ENCODE measurements around the gene DCUN1D2. TPM values are rescaled to one million over a fixed set of nuclear protein-coding genes. Genes with fewer than 3 reads are reported as not detected.
"Not testable (repeated sequence)": the region's sequence is repeated elsewhere in the genome, so short reads cannot be mapped to it uniquely, and the experiment has no call there.

The DCUN1D2 gene
- total RNA-seq, 1 donor from 2014 or later = 10.0 TPM

DNA sequence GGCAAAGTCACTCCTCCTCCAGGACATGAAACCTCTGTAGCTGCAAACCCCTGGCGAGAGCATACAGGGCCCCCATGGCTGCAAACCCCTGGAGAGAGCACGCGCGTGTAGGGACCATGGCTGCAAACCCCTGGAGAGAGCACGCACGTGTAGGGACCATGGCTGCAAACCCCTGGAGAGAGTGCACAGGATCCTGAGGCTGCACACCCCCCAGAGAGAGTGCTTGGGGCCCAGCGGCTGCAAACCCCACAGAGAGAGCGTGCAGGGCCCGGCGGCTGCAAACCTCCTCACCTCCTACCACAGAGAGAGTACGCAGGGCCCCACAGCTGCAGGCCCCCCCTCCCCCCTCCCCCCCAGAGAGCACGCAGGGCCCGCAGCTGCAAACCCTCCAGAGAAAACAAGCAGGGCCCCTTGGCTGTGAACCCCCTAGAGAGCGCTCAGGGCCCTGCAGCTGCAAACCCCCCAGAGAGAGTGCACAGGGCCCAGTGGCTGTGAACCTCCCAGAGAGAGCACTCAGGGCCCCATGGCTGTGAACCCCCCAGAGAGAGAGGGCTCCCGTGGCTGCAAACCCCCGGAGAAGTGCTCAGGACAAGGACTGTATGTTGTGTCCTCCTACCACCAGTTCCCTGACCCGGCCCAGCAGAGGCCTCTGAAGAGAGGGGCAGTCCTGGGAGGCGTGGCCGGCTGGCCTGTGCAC, 44.6 kb downstream of the DCUN1D2 start:
- DNase-seq = no peak

DNA sequence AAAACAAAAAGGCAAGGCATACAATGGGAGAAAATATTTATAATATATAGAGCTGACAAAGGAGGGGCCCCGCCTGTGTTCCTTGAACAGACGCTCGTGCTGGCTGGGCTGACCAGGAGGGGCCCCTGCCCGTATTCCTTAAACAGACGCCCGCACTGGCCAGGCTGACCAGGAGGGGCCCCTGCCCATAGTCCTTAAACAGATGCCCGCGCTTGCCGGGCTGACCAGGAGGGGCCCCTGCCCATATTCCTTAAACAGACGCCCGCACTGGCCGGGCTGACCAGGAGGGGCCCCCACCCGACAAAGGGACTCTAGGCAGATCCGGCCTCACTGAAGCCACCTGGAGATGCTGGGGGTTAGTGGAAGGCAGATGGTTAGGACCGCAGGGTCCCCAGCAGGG, 46.5 kb downstream of the DCUN1D2 start:
- no peak for DNase-seq

DNA sequence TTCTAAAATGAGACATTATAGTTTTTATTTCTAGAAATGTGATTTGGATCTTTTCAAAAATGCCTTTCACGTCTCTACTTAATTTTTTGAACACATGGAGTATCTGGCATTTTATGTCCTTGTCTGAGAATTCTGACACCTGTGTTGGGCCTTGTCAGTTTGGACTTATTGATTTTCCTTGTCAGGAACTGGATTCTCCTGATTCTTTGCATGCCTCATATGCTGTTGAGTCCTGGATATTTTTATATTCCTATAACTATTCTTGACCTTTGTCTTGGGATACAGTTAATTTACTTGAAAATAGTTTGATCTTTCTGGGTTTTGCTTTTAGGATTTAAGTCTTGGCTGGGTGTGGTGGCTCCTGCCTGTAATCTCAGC, 47.5 kb downstream of the DCUN1D2 start:
- DNase-seq = no peak

DNA sequence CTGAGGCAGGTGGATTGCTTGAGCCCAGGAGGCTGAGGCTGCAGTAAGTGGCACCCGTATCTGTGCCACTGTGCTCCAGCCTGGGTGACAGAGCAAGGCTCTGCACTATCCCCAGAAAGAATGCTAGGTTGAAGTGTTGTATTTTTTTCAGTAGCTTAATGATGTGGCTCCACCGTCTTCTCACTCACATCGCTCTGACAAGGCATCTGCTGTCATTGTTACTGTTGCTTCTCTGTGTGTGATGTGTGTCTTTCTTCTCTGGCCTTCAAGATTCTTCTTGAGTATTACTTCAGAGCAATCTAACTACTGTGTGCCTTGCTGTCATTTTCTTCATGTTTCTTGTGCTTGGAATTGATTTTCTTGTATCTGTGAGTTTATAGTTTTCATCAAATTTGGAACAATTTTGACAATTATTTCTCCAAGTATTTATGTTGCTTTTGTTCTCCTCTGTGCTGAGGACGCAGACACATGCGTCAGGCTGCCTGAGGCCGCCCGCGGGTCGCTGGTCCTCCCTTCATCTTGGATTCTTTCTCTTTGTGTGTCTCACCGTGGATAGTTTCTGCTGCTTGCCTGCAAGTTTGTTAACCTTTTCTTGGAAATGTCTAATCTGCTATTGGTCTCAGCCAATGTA, 48.0 kb downstream of the DCUN1D2 start:
- DNase-seq = no peak

DNA sequence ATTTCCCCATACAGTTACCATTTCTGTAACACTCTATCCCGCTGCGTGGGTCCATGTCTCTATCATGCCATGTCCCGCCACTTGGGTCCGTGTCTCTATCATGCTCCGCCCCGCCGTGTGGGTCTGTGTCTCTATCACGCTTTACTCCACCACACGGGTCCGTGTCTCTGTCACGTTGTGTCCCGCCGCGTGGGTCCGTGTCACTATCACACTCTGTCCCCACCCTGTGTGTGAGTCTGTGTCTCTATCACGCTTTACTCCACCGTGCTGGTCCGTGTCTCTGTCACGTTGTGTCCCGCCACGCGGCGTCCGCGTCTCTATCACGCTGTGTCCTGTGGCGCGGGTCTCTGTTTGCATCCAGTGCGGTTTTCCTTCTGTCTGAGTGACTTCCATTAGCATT, 48.9 kb downstream of the DCUN1D2 start:
- no peak for DNase-seq

DNA sequence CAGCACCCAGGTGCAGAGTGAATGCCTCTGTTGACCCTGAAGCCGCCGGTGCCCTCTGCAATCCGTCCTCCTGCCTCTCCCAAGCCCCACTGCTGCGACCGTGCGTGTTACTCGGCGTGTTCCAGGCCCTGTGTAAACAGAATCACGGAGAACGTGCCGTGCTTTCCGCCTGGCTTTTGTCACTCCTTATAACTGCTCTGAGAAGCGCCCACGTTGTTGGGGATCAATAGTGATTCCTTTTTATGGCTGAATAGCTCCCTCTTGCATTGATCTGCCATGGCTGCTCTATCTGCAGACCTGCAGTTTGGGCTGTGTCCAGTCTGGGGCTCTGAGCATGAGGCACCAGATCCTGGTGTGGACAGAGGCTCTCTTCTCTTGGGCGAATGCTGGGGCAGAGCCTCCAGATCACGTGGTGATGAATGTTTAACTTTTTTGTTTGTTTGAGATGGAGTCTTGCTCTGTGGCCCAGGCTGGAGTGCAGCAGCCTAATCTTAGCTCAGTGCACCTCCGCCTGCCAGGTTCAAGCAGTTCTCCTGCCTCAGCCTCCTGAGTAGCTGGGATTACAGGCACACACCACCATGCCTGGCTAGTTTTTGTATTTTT, 53.0 kb downstream of the DCUN1D2 start:
- no peak for DNase-seq

DNA sequence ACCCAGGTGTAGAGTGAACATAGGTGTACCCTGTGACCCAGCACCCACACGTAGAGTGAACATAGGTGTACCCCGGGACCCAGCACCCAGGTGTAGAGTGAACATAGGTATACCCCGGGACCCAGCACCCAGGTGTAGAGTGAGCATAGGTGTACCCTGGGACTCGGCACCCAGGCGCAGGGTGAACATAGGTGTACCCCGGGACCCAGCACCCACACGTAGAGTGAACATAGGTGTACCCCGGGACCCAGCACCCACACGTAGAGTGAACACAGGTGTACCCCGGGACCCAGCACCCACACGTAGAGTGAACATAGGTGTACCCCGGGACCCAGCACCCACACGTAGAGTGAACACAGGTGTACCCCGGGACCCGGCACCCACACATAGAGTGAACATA, 53.6 kb downstream of the DCUN1D2 start:
- not testable (repeated sequence) for DNase-seq

DNA sequence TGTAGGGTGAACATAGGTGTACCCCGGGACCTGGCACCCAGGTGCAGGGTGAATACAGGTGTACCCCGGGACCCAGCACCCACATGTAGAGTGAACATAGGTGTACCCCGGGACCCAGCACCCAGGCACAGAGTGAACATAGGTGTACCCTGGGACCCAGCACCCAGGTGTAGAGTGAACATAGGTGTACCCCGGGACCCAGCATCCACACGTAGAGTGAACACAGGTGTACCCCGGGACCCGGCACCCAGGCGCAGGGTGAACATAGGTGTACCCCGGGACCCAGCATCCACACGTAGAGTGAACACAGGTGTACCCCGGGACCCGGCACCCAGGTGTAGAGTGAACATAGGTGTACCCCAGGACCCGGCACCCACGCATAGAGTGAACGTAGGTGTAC, 54.6 kb downstream of the DCUN1D2 start:
- not testable (repeated sequence) for DNase-seq

DNA sequence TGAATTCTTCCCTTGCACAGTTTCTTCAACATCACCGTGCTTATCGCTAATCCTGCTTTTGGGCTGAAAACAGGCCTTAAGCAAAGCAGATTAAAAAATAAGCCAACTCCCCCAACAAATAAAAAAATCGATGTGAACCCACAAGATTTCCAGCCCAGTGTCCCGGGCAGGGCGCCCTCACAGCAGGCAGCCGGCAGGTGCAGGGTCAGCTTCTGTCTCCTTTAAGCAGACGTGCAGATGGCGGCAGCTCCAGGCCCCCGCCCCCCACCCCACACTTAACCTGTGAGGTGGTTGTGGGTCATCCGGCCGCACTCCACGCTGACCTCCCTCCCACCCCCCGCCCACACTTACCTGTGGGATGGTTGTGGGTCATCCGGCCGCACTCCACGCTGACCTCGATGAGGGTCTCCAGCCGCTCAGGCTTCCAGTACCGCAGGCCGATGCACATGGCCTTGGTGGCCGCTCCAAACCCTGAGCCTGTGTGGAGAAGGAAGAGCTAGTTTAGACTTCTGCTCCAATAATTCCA, 57.1 kb downstream of the DCUN1D2 start:
- DNase-seq = no peak

DNA sequence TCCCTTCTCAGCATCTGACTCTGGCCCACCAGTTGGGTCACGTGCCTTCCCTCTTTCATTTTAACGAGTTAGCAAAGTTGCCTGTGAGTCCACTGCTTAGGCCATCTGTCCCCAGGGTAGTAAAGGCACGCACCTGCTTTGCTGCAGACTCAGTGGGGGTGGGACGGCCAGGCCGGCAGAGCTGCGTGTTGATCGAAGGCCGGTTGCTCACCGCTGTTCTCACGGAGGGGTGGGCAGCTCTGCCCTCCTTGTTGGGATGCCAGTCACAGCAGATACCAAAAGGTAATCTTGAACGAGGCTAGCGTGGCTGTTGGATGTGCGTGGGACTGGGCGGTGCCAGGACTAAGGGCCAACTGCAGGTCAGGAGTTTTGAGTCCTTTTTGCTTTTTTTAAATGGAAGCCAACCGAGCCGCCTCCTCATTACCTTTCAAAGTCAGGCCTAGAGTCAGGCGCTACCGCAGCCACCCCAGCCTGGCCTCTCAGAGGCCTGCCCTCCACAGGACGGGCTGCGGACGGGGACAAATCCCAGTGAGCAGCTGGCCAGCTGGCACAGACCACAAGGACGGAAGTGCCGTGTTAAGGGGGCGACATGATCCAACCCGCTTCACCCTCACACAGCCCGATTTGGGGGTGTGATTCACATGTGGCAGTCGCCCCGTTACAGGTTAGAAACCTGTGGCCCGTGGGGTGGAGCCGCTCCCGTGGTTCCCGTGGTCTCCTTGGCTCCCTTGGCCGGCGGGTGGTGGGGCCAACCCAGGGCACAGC, 57.8 kb downstream of the DCUN1D2 start:
- no peak for DNase-seq

DNA sequence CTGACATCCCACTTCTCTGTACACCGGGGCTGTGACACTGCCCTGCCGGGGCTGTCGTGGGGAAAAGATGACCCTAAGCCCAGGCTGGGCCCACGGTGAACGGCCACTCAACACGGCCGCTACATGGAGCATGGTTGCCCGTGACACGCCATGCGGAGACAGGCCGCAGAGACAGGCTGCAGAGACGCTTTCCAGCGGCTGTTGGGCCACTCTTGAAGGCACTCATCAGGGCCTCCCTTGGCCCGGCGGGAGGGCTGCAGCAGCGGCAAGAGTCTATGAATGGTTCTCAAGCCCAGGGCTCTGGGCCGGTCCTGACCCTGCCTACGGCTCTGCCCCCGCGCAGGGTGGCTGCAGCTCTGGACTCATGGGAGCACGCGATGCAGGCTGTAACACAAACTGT, 59.3 kb downstream of the DCUN1D2 start:
- no peak for DNase-seq

DNA sequence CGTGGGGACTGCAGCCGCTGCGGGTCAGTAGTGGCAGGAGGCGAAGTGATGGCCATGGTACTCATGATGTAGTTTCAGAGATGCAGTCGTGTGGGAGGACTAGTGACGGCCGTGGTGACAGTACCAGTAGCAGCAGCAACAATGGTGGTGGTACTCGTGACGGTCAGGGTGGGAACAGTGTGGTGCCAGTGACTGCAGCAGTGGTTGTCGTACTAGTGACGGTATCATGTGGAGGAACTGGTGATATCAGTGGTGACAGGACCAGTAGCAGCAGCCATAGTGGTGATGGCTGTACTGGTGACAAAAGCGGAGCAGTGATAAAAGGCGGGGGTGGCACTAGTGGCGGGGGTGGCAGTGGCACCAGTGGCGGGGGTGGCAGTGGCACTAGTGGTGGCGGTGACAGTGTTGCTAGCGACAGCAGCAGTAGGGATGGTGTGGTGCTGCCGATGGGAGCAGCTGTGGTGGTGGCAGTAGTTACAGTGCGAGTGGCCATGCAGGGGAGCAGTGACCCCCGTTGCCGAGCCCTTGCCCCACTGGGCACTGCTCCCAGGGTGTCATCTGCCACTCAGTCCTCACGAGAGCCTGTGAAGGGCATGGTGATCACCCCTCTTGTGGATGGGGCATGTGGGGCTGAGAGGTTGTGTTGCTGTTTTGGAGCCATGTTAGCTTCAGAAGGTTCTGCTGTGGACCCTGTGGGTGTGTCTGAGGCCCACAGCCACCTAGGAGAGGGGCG, 60.0 kb downstream of the DCUN1D2 start:
- DNase-seq = no peak

DNA sequence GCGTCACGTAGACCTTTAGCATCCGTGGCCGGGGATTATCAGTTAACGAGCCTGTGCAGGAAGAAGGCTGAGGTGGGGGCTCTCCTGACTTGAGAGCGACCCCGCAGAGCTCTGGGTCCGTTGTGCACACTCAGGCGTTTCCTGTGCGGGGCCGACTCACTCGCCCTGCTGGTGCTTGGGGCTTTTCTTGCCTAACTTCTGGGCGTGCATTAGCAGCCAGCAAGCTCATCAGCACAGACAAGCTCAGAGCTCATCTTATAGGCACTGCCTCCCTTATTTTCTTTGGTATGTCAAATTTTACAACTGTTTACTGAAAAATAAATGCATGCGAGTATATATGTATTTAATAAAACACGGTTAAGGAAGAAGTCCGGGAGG, 60.9 kb downstream of the DCUN1D2 start:
- no peak for DNase-seq

DNA sequence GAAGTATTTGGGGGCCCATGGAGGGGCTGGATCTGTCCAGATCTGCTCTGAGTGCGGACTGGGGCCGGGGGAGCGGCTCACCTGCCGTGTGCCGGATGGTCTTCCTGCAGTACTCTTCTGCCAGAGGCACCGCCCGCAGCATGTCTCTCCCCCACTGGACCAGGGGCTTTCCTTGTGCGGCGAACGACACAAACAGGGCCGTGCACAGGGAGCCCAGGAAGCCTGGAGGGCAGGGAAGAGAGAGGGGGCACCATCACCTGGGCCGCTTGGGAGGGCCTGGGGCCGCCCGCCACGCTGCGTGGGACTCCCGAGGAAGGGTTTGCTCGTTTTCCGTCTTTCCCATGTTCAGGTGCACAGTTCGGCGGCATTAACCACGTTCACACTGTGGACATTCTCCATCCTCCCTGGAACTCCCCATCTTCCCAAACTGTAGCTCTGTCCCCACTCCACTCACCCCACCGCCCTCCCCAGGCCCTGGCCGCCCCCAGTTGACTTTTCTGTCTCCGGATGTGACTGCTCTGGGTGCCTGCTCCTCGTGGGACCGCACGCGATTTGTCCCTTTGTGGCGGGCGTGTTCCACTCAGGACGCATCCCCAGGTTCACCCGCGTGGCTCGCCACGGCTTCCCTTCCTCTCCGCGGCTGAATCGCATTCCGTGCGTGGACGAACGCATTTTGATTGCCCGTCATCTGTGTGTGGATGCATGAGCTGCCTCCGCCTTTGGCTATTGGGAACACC, 61.5 kb downstream of the DCUN1D2 start:
- no peak for DNase-seq

DNA sequence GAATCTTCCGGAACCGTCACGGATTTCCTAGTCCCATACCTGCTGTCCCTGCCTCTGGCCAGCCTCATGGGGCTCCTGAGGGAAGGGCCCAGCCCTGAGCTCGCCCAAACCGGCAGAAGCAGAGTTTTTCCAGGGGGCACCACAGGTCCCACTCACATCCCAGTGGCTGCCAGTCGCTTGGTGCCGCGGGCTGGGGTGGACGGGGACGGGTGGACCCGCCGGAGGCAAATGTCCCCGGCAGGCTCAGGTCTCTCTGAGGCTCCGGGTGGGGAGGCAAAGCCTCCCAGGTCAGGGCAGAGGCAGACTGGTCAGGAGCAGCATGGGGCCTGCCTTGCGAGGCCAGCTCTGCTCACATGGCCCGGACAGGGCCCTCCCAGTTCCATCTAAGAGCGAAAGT, 62.0 kb downstream of the DCUN1D2 start:
- DNase-seq = no peak

DNA sequence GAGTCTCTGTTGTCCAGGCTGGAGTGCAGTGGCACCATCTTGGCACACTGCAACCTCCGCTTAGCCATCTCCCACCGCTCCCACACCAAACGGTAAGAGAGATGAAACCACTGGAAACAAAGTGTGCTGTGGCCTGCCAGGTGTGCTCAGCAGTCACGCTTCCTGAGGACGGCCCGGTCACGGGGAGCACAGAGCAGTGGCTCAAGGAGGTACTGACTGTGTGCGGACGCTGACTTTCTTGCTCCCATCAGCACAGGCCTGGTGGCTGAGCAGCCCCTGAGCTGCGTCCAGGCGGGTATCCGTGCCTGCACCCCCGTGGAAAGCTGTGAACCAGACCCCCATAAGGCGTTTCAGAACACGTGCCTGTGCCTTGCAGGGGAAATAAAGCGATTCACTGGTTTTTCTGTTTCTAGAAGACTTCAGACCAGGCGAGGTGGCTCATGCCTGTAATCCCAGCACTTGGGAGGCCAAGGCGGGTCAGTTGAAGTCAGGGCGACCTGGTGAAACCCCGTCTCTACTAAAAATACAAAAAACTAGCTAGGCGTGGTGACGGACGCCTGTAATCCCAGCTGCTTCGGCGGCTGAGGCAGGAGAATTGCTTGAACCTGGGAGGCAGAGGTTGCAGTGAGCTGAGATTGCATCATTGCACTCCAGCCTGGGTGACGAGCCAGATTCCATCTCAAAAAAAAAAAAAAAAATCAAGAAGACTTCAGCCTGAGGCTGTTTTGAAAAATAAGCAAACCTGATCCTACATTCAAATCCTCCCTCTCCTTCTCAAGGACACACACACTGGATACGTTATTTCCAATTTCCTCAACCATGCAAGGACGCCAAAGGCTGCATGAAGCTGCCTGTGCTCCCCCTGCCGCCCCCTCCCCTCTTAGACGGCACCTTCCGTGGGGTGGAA, 62.7 kb downstream of the DCUN1D2 start:
- no peak for DNase-seq

DNA sequence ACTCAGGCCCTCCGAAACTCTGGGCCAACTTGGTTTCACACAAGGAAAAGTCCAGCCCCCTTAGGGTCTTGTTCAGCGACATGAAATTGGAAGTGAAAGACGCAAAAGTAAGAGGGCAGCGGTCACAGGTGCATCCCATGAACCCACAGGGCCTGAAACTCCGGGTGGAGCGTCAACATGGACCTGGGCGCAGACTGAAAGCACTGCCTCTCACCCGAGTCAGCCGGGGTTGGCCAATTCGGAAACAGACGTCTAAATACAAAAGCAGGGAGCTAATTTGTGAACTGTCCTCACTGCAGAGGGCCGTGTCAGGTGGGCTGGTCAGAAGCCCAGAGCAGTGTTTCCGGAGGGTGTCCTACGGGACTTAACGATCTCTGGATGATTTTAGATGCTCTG, 63.9 kb downstream of the DCUN1D2 start:
- DNase-seq = no peak

DNA sequence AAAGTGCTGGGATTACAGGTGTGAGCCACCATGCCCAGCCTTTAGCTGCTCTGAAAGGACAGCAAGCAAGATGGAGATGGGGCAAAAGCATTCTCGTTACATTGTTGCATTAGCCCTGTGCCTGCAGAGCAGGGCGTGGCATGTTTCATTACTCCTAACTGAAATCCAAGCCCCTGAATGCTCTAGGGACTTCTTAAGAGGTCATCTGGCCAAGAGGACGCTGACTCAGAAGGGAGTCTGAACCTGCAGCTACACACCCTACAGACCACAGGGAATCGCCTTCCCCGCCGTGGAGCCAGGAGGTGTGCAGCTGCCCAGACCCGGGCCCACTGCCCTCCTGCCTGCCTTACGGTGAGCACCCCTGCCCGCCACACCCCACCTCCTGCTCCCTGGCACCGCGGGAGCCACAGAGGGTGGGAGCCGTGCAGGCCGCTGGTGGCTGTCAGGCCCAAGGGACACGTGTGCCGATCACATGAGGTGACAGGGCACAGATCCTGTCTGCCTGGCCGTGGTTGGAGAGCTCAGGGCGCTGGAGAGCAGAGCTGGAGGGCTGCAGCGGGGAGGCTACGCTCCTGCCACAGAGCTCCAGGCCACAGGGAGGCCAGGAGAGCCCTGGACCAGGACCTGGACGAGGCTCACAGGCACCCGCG, 64.4 kb downstream of the DCUN1D2 start:
- no peak for DNase-seq

DNA sequence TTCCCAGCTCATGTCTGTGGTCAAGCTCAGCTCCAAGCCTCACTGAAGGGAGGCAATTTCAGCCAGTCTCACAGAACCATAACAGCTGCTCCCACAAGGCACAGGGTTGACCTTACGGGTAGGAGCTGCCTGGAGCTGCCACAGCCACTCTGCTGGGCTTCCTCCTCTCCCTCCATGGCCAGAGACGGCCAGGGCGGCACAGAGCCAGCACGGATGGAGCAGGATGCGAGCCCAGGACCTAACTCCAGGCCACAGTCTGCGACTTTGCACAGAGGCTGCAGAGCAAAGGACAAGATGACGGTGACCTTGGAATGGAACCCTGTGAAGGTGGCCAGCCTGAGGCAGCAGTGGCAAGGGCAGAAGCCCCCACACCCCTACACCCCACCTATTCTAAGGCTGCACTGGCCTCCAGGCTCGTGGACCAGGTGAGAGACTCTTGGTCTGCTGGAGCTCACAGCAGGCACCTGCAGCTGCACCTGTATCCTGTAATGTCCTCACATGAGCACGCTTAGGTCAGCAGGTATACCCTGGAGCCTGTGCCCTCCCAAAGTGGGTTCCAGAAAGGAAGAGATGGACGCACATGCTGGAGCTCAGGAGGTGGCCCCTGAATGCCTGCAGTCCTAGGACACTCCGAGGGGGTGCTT, 66.9 kb downstream of the DCUN1D2 start:
- no peak for DNase-seq
